Body of pancreas (tissue), 4 donors: ENCODE measurements around the gene ROBO2. TPM values are rescaled to one million over a fixed set of nuclear protein-coding genes. Genes with fewer than 3 reads are reported as not detected.

Experiments used
- ATAC-seq: fragments of 150-250 bp; one replicate; pipeline ENCODE4 v1.9.1; 2016
- DNase-seq, 4 donors: peaks; one replicate each; pipeline ENCODE4 v3.0.0-alpha.2; 2019
- H3K27ac ChIP-seq, 4 donors: fragments of 200-600 bp; sonication (generic); 1 replicate in 3 of 4; 2 replicates in 1 of 4; pipeline versions ENCODE4 v1.5.1 to v1.6.1; 2016 to 2019; ENCODE audit warnings: mild to moderate bottlenecking in 1 of 4, mixed read lengths in 1 of 4, moderate library complexity in 1 of 4
- H3K27me3 ChIP-seq, 2 donors: fragments of 200-600 bp; sonication (generic); one replicate each; pipeline ENCODE4 v1.6.0; 2016; ENCODE audit warnings: mild to moderate bottlenecking in 1 of 2
- H3K36me3 ChIP-seq, 2 donors: fragments of 200-600 bp; sonication (generic); replicated peaks in 1 of 2; 2 replicates each; pipeline ENCODE4 v1.5.1; 2016; ENCODE audit warnings: low read depth in 2 of 2; ENCODE audit not compliant: insufficient read depth in 1 of 2
- H3K4me1 ChIP-seq: fragments of 200-600 bp; sonication (generic); one replicate; pipeline ENCODE4 v1.6.0; 2016
- H3K4me3 ChIP-seq, 2 donors: fragments of 200-600 bp; sonication (generic); 1 replicate in 1 of 2; 2 replicates in 1 of 2; pipeline ENCODE4 v1.5.1; 2016 to 2019
- H3K9me3 ChIP-seq, 3 donors: fragments of 200-600 bp; sonication (generic); 1 replicate in 2 of 3; 2 replicates in 1 of 3; pipeline ENCODE4 v1.5.1; 2016
- CTCF ChIP-seq, 7 experiments: fragments of 450-650 bp in 4 of 7; fragments of 200-600 bp in 3 of 7; sonication (generic) in 3 of 7; IDR thresholded peaks; one replicate each; pipeline ENCODE4 v1.5.1; 2016 to 2019; ENCODE audit warnings: antibody characterized with exemption in 7 of 7
- POLR2A ChIP-seq, 3 donors: fragments of 450-650 bp; IDR thresholded peaks; one replicate each; pipeline ENCODE4 v1.6.1; 2016; ENCODE audit warnings: antibody characterized with exemption in 3 of 3, mild to moderate bottlenecking in 2 of 3
- WGBS, 2 donors: methylation state at CpG; one replicate each; pipeline ENCODE4 v1.1.5; 2017; 5-methylcytosine and 5-hydroxymethylcytosine counted together
- intact Hi-C: fragments of 100-400 bp; cut with DNase I; formaldehyde crosslinking; loops from one replicate; pipeline ENCODE4 v1.15.1; 2023
- total RNA-seq, 2 donors: library from RNA; depleted of rRNA; stranded (reverse); fragments of >200 nt; gene quantifications; one replicate each; pipeline ENCODE4 v1.1.0, GENCODE V29; 2016

ROBO2 gene
- total RNA-seq, 2 donors from 2014 or later: 1.3 to 3.0 TPM

DNA sequence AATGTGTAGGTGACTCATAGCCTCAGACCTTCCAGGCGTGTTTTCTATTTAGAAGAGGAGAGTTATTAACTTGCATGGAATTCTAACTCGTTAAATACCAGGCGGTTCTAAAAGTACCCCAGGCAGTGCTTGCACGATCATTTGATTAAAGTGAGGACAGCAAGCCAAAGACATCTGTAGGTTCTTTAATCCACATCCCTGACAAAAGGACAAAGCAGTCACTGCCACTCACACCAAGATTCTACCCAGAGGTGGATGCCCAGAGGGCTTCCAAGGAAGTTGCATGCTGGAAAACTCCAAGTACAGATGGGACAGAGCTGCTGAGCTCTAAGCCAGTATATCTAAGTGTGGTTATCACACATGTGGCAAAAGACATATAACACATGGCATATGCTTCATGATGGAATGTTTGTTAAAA is 372.1 kb downstream of the ROBO2 start:
- Histone ChIP-seq H3K4me3 (no peak overlapping the region), H3K36me3 (no peaks in the 10 kb centered on the region), H3K9me3 (no peaks in the 10 kb centered on the region), H3K4me1 (no peaks in the 10 kb centered on the region), H3K27ac (no peak overlapping the region), H3K27me3 (no peaks in the 10 kb centered on the region)
- DNase-seq (no peak), ATAC-seq (no peak)
- WGBS, 2 donors: 49 to 50% methylated on average over 4 of the region's 4 CpGs
- no peak for TF ChIP-seq CTCF (IDR thresholded peaks at IDR 0.05)
- TF ChIP-seq POLR2A (IDR thresholded peaks at IDR 0.05): no peak
- intact Hi-C loops: no loop called here

DNA sequence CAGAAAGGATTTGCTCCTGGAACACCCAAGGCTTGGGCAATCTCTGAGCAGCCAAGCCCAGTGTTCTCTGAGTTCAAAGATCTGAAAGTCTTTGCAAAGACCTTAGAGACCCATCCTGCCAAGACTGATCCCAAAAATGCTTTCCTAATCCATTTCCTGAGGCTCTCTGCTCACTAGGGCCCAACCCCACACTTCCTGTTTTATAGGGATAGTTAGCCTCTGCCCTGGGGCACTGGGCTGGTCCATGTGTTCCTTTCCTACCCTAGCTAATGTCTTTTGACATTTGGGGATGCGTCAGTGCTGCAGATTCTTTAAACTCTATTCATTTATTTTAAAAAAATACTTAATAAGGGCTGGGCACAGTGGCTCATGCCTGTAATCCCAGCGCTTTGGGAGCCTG is 372.7 kb downstream of the ROBO2 start:
- DNase-seq (no peak), ATAC-seq (no peak)
- no peak overlapping the region for H3K27ac ChIP-seq
- no peak overlapping the region for H3K4me3 ChIP-seq
- intact Hi-C loops: no loop called here
- H3K9me3 ChIP-seq: no peaks in the 10 kb centered on the region
- no peaks in the 10 kb centered on the region for H3K27me3 ChIP-seq
- H3K4me1 ChIP-seq: no peaks in the 10 kb centered on the region
- no peak for TF ChIP-seq POLR2A (IDR thresholded peaks at IDR 0.05)
- TF ChIP-seq CTCF (IDR thresholded peaks at IDR 0.05): no peak
- WGBS, 2 donors: 70 to 78% methylated on average over 2 of the region's 2 CpGs
- H3K36me3 ChIP-seq: no peaks in the 10 kb centered on the region

GRCh38 chr3:77414881-77415280 is 375.0 kb downstream of the ROBO2 start:
- TF ChIP-seq POLR2A (IDR thresholded peaks at IDR 0.05) (no peak), CTCF (IDR thresholded peaks at IDR 0.05) (no peak)
- Histone ChIP-seq H3K27ac (no peak overlapping the region), H3K4me3 (no peak overlapping the region), H3K36me3 (no peaks in the 10 kb centered on the region), H3K9me3 (no peaks in the 10 kb centered on the region), H3K4me1 (no peaks in the 10 kb centered on the region), H3K27me3 (no peaks in the 10 kb centered on the region)
- no peak for DNase-seq
- intact Hi-C loops: no loop called here
- no peak for ATAC-seq

- Histone ChIP-seq H3K4me3 (no peak overlapping the region), H3K27ac (no peak overlapping the region), H3K27me3 (no peaks in the 10 kb centered on the region), H3K36me3 (no peaks in the 10 kb centered on the region), H3K4me1 (no peaks in the 10 kb centered on the region), H3K9me3 (no peaks in the 10 kb centered on the region)
- intact Hi-C loops: no loop called here
- 61 to 71% methylated on average over 1 of the region's 1 CpG for WGBS, 2 donors
- no peak for TF ChIP-seq CTCF (IDR thresholded peaks at IDR 0.05)
- TF ChIP-seq POLR2A (IDR thresholded peaks at IDR 0.05): no peak
- ATAC-seq (no peak), DNase-seq (no peak)
These were observed 380.4 kb downstream of the ROBO2 start for GRCh38 chr3:77420336-77420735.

GRCh38 chr3:77421916-77422315 is 382.0 kb downstream of the ROBO2 start:
- ATAC-seq: no peak
- TF ChIP-seq CTCF (IDR thresholded peaks at IDR 0.05): no peak
- no peak for TF ChIP-seq POLR2A (IDR thresholded peaks at IDR 0.05)
- 68 to 77% methylated on average over 5 of the region's 5 CpGs for WGBS, 2 donors

More at GRCh38 chr3:77421916-77422315, 382.0 kb downstream of the ROBO2 start:
- Histone ChIP-seq H3K4me3 (no peak overlapping the region), H3K27me3 (no peaks in the 10 kb centered on the region), H3K36me3 (no peaks in the 10 kb centered on the region), H3K27ac (no peak overlapping the region), H3K9me3 (no peaks in the 10 kb centered on the region), H3K4me1 (no peaks in the 10 kb centered on the region)
- no peak for DNase-seq
- intact Hi-C loops: no loop called here
